Neural progenitor cell (in vitro differentiated cells): ENCODE measurements around the gene NELL2.

Source experiments
- CTCF ChIP-seq: fragments of 200-600 bp; sonication (generic); IDR thresholded peaks from 2 replicates; pipeline ENCODE4 v1.5.1; 2017; ENCODE audit warnings: antibody characterized with exemption, mild to moderate bottlenecking
- EZH2 ChIP-seq: fragments of 200-600 bp; sonication (generic); IDR thresholded peaks from 2 replicates; pipeline ENCODE4 v1.6.1; 2017; ENCODE audit warnings: antibody characterized with exemption, mild to moderate bottlenecking, moderate library complexity
- EZH2phosphoT487 ChIP-seq: fragments of 200-600 bp; sonication (generic); IDR thresholded peaks from 2 replicates; pipeline ENCODE4 v1.6.1; 2017; ENCODE audit warnings: antibody characterized with exemption

- no peak for TF ChIP-seq CTCF
- TF ChIP-seq EZH2phosphoT487 = no peak
- TF ChIP-seq EZH2 = no peak
These were observed 1.1 kb downstream of the NELL2 start for GRCh38 chr12:44874981-44875416.
